A673 (cell line): ENCODE measurements around the gene ALOX12.

Experiments used
- EZH2 ChIP-seq: fragments of 200-600 bp; sonication (generic); IDR thresholded peaks from 2 replicates; pipeline ENCODE4 v1.6.1; 2017; ENCODE audit warnings: borderline replicate concordance, low read depth, mild to moderate bottlenecking, mixed read lengths, antibody characterized with exemption, low read length; ENCODE audit not compliant: poor library complexity, severe bottlenecking
- TF ChIP-seq, protein P1 (sequence below): fragments of 300-800, 200-600 bp; sonication (generic); conservative IDR thresholded peaks from 2 replicates; pipeline ENCODE4 v1.5.1; 2017; ENCODE audit warnings: low read depth, mild to moderate bottlenecking, antibody characterized with exemption, low read length, moderate library complexity, mixed read lengths

DNA sequence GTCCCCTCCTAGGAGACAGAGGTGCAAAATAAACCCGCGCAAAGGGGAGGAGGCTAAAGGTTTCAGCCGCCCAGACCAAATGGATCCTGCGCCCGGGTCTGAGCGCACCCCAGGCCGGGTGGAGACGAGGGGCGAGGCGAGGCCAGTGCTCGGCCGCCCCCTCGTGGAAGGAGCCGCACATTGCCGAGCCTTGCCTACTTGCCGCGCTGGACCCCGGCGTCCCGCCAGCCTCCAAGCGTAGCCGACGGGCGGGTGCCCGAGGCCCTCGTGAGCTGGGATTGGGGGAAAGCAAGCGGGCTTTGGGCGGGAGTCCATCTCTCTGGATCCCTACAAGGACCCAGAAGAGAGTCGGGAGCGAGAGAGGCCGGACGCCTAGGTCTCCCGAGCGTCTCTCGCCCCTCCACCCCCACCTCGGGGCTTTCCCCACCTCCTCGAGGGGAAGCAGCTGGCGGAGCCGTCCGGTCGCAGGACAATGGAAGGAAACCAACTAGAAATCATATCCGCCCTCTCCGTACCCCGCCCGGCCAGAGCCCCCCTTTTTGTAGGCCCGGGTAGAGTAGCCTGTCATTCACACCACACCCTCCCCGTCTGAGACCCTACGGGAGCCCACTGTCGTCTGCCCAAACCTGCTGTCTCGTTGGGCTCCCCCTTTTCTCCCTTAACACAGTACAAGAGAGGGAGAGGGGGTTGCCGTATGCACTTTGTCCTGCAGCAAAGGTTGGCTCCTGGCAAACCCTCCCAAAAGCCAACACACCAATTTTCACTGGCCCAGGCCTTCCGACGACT lies 26.3 kb downstream of the ALOX12 start:
- TF ChIP-seq, protein P1, sequence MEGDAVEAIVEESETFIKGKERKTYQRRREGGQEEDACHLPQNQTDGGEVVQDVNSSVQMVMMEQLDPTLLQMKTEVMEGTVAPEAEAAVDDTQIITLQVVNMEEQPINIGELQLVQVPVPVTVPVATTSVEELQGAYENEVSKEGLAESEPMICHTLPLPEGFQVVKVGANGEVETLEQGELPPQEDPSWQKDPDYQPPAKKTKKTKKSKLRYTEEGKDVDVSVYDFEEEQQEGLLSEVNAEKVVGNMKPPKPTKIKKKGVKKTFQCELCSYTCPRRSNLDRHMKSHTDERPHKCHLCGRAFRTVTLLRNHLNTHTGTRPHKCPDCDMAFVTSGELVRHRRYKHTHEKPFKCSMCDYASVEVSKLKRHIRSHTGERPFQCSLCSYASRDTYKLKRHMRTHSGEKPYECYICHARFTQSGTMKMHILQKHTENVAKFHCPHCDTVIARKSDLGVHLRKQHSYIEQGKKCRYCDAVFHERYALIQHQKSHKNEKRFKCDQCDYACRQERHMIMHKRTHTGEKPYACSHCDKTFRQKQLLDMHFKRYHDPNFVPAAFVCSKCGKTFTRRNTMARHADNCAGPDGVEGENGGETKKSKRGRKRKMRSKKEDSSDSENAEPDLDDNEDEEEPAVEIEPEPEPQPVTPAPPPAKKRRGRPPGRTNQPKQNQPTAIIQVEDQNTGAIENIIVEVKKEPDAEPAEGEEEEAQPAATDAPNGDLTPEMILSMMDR, result peak; percentile 96
- TF ChIP-seq EZH2, result no peak
